ENCODE data around the gene BAHCC1.

The BAHCC1 gene

GRCh38 chr17:81427173-81428120 lies 32.2 kb downstream of the BAHCC1 start:
- DNase-seq: no peak

- DNase-seq: no peak
Observed at GRCh38 chr17:81428121-81428515, 32.9 kb downstream of the BAHCC1 start.

GRCh38 chr17:81428516-81428915 lies 33.3 kb downstream of the BAHCC1 start:
- DNase-seq: no peak

GRCh38 chr17:81428948-81429774 lies 33.9 kb downstream of the BAHCC1 start:
- DNase-seq: no peak

- DNase-seq: no peak
Observed at GRCh38 chr17:81429821-81430551, 34.7 kb downstream of the BAHCC1 start.

- no peak for DNase-seq
Observed at GRCh38 chr17:81431545-81432482, 36.6 kb downstream of the BAHCC1 start.

GRCh38 chr17:81432941-81433340 lies 37.7 kb downstream of the BAHCC1 start:
- DNase-seq: no peak

GRCh38 chr17:81433656-81434055 lies 38.4 kb downstream of the BAHCC1 start:
- DNase-seq: no peak

- no peak for DNase-seq
Observed at GRCh38 chr17:81434072-81434471, 38.8 kb downstream of the BAHCC1 start.

- DNase-seq: no peak
Observed at GRCh38 chr17:81434681-81435417, 39.6 kb downstream of the BAHCC1 start.

GRCh38 chr17:81435652-81436293 lies 40.5 kb downstream of the BAHCC1 start:
- DNase-seq: no peak

GRCh38 chr17:81436294-81436849 lies 41.1 kb downstream of the BAHCC1 start:
- no peak for DNase-seq

- DNase-seq: no peak
Observed at GRCh38 chr17:81437191-81437651, 42.0 kb downstream of the BAHCC1 start.

GRCh38 chr17:81438007-81438659 lies 42.9 kb downstream of the BAHCC1 start:
- no peak for DNase-seq

GRCh38 chr17:81438688-81439087 lies 43.4 kb downstream of the BAHCC1 start:
- no peak for DNase-seq

- no peak for DNase-seq
Observed at GRCh38 chr17:81440051-81440471, 44.8 kb downstream of the BAHCC1 start.

GRCh38 chr17:81440511-81441244 lies 45.4 kb downstream of the BAHCC1 start:
- DNase-seq: no peak

- no peak for DNase-seq
Observed at GRCh38 chr17:81442791-81443190, 47.5 kb downstream of the BAHCC1 start.
